NCI-H524 treated with DMSO at 0.1 percent for 48 hours (cell line): ENCODE data around the gene NR2F1-AS1.
A peak's percentile ranks its signal among the peaks of the same experiment; 100 is the strongest.

Experiments used
- DNase-seq: peaks from one replicate; lab custom pipeline; 2025; lab: John Stamatoyannopoulos, UW

The NR2F1-AS1 gene

DNA sequence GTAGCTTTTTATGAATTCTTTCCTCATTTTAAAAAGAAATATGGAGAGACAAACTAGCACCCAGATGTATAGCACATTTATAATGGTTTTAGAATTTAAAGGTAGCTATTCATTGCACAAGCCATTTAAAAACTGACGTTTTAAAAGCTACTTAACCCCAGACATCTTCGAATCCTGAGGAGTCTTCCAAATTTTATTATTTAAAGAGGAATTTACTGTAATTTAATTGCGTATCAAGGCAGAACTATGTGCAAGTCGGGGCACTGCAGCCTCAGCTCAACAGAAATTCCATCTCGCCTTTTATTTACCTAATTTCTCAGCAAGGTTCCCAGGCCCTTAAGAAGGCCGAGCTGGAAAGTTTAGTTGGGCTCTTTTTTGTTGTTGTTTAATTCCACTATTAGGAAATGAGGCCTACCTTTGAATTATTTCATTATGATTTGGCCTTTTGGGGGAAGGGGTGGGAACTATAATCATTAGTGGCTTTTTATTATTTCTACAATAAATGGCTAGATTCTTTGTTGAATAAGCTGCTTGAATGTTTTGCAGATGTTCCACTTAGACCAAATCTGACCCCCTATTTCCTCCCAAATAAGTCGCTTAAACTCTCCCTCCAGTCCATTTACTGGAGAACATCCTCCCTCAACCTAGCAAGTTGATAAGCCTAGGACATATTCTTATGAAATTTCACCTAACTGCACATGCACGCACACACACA, 22.2 kb upstream of the NR2F1-AS1 start:
- no peak for DNase-seq

DNA sequence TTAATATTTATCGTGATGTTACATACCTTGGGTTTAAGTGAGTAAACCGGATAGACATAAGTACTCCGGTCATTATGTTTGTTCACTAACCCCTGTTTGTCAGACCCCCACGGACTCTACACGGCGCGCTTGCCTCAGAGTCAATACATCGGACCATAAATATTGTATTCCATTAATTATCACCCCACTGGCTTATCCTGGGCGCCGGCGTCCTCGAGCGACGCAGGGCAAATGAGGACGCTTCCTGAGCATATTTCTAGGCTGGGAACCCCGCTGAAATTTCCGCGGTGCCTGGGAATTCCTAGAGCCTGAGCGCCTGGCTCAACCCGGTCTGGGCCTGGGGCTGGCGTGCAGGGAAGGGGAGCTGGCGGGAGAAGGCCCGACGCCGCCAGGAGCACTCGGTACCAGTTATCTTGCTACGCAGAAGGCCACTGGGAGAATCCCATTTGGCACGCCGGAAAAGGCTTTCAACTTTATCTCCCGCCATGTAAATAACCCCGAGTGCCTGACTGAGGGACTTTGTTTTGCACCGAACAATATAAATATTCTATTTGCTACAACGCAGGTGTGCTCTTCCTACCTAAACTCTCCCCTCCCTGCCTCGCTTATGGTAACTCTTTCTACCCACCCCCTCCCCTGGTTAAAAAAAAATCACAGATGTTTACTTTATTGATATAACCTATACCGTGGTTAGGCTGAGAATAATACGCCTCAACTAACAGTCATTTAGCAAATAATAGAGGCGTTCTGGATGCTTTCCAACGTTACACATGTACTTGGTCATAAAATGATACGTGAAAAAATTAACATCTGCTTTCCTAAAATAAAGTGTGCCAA, 21.4 kb upstream of the NR2F1-AS1 start:
- no peak for DNase-seq

DNA sequence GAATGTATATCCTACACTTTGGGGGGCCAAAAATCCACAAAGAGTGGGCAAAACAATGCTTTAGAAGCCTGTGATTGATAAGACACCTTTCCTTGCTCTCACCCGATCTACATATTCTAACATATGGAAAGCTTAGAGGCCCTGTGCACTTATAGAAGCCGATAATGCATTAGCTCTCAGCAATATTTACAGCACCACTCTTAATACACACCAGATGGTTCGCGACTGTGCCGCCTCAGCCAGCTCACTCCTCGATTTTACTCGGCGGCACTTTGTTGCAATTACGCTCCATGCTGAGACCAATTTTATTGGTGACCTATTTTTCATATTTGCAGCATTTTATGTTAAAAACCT, 20.8 kb upstream of the NR2F1-AS1 start:
- peak; percentile 60 for DNase-seq

DNA sequence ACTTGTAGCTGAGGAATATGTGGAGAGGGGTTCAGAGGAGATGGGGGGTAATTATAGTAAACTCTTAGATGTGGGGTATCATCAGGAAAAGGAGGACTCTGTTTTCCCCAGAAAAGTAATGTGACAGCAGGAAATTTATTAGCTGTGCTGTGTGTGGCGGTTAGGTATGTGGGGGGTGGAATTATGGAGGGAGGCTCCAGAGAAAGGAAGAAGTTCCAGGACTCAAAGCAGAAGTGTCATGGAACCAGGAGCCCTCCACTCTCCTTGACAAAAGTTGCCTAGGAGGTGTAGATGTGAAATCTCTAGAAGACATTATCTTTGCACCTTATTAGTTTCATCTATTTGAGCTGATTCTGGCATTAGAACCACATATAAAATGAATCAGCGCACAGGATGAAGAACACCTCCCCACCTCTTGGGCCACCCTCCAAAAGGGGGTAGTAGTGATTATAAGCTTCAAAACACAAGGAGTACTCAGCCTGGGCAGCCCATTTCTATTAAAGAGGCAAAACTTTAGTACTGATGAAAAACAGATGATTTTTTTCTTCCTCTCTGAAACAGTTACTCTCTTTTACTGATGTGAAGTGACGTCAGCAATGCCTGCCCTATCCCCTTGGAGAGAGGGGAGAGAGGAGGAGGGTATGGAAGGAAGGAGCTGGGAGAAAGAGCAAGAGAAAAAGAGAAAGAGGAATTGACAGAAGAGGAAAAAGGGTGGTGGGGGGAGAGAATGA, 20.2 kb upstream of the NR2F1-AS1 start:
- no peak for DNase-seq

DNA sequence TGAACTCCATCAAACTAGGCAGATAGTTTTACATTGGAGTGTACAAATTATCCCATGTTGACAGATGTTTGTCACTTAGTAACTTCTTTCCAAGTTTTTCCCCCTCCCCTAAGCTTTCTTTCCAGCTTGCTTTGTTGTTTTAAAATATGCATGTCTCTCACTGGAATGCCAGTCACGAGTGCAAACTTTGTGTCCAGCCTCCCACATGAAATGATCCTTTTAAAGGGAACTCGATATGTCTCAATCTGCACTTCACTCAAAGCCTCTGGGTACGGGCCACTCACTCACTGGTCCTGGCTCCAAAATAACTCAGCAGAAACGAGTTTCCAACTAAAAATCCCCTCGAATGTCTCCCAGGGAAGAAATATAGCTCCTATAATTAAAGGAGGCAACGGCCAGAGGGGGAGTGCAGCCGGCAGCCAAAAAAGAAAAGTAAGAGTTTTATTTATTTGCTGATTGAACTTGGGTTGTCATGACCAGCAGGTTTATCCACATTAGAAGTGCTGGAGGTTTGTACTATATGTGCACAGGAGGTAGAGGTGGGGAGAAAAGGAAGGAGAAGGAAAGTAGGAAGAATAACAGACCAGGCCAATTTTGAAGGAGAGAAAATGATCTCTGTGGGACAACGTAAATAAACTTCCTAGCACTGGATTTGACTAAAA, 19.5 kb upstream of the NR2F1-AS1 start:
- DNase-seq: no peak

DNA sequence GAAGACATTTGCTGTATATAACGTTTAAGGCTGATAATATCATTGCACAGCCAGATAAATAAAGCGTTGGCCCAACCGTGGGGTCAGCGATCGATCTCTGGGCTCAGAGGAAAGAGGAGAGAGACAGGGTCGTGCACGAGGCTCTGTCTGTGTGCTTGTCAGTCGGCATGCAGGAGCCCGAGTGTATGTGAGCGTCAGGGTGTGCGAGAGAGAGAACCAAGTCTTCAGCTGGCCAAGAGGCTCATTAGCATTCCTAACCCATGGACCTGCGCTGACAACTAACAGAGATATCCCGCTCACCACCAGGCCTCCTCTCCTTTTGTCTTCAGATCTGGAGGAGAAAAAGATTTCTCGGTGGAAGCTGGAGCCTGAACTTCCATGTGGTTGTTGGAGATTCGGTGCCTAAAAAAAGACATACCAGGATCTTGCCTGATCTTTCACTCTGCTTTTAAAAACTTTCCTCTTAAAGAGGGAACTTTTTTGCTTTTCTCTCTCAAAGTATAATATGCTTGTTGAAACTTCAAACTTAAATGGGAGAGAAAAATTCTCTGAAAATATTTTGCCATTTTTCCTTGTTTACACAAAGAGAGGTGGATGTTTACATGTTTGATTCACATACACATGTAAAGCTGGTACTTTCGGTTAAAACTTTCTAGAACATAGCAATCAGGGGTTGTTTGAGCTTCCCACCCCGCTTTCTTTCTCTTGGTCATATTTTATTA, 18.5 kb upstream of the NR2F1-AS1 start:
- DNase-seq: no peak

DNA sequence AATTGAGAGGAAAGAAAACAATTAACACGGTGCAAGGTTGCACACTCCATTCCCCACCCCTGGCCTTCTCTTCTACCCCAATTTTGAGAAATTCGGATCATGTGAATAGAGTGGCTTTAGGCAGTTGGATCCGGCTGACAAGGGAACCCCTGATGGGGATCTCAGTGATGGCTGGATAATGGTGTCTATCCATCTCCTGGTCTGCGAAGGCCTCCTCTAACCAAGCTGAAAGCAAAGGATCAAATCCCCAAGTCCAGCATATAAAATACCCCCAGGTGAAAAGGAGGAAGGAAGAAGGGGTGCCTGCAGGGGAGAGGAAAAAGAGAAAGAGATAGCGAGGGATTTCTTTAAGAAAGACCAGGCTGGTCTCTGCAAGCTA, 18.0 kb upstream of the NR2F1-AS1 start:
- DNase-seq: no peak

DNA sequence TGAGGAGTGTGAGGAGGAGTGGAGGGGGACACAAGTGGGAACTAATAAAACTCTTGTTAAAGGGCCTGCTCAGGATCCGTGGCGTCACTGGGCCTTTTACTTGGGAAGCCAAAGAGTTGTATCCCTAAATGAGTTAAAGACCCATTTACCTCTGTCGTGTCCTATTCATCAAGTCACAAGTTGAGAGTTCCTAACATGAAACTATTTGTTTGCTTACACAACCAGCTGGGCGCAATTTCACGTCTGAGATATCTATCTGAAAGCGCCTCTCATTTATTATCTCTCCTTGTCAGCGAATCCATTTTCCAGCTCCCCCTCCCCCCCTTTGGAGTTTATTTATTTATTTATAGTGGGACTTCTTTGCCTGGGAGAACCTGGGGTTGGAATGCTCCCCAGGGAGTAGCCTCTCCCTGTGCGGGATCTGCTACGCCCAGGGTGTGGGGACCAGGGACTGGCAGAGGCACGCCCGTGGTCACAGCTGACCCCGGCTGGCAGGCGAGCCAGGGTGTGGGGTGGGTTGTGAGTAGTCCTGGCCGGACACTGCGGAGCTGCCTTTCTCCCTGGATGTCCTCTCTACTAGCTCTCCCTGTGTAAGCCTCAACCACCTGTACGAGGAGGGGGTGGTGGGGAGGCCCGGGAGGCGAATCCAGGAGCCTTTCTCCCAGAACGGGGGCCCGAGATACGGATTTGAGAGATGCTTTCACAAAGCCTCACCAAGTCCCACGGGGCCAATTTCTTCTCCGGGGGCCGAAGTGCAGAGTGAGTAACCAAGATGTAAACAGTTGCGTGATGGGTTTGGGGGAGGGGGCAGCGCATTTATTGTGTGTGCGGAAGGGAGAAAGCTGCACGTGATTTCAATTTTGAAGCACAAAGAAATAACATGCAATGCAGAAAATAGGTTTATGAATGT, 17.3 kb upstream of the NR2F1-AS1 start:
- DNase-seq: no peak

DNA sequence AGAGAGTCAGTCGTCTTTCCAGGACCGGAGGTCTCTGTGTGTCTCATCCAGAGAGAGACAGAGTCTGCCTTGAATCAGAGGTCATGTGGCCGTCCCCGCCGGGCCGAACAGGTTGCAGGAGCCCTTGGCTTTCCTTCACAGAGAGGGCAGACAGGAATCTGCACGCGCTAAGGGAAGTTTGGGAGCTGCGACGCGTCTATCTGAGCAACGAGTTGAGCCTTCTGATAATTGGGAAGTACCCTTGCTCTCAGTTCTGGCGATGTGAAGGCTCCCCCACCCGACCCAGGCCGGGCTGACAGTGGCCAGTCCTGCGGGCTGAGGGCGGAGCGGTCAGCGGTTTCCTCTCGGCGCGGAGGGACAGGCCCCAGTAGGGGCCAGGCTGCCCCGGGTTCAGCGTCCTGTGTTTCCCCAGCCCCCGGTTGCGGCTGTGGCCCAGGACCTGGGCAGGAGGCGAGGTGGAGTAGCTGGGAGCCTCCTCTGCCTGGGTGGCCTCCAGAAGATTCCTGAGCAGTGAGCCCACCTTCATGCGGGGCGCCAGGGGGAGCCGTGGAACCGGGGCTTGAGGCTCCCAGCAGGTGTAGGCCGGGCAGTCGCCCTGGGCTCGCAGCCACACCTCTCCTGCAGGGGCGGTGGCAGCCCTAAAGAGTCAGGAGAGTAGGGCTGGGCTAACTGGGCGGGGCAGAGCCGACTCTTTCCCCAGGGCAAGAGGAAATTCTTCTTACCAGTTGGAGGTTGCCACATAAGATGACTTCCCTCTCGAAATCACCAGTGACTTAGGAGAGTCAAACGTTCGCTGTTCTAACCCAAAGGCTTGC, 15.9 kb upstream of the NR2F1-AS1 start:
- DNase-seq: no peak

DNA sequence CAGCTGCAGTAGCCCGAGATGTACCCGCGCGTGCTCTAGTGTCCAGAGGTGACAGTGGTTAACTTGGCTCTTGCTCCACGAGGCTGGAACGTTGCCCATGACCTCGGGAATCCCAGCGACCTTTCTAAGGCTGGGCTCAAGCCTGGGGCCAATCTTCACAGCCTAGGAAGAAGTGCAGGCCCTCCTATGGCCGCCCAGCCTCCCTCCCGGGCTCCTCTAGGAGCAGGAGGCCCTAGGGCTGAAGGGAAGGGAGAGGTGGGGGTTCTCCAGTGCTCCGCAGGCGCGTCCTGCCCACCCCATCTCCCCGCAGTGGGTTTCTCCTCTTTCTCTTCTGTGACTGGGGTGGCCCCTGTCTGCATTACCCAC, 15.3 kb upstream of the NR2F1-AS1 start:
- DNase-seq: no peak

DNA sequence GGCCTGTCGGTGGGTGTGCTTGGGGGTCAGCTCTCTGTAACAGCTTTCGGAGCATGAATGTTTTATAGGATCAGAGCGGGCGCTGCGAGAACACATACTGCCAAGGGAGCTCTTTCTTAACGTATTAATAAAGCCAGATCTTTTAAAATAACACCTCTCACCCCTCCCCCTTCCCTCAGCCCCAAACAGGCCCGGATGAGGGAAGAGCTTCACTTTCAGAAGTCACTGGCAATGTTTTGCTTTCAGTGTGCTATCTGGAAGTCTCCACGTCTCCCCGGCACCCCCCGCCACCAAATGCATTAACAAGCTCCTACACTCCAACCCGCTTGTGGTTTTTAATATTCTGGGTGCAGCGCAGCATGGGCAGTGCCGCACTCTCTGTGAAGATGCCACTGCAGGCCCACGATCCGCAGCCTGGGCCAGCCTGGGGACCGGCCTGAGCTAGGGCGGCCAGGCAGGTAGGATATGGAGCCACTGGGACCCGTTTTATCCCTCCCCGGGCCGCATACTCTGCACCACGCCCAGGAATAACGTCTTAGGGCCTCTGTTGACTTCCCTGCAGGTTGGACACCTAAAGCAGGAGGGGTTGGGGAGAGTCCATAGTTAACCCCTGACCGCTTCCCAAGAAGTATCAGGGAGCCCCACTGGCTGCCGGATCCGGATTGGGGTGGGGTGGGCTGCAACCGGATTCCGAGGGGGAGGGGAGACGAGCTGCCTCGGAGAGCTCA, 14.6 kb upstream of the NR2F1-AS1 start:
- no peak for DNase-seq

DNA sequence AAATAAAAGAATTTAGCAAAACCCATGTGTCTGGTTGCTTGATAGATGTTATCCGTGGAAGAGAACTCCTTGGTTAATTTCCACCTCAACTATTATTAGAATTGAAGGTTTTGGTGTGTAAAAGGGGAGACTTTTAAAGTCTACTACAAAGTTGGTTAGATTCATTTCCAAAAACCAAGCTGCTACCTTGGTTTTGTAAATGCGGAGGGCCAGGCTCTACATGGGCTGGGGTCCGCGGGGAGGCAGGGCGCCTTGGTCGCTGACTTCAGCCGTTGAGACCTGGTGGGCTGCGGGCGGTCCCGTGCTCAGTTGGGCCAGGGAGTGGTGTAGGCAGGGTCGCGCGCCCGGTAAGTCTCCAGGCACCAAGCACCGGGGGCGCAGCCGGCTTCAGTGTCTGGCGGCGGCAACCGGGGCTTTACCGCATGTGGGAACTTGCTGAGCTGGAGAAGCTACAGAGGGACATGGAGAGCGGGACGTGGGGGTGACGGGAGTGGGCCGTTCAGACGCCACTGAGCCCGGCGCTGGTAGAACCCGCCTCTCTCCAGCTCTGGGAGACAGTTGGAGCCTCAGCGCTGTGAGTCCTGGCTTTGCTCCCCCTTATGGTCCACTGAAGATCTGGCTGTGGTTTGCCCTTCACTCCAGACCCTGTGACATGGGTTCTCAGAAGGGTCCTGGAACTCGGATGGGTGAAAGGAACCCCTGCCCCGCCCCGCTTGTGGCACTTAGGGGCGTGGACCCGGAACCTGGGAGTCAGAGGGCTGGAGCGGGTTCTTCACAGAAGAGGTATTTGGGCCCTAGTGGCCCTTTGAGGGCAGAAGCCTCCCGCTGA, 13.8 kb upstream of the NR2F1-AS1 start:
- DNase-seq: no peak

DNA sequence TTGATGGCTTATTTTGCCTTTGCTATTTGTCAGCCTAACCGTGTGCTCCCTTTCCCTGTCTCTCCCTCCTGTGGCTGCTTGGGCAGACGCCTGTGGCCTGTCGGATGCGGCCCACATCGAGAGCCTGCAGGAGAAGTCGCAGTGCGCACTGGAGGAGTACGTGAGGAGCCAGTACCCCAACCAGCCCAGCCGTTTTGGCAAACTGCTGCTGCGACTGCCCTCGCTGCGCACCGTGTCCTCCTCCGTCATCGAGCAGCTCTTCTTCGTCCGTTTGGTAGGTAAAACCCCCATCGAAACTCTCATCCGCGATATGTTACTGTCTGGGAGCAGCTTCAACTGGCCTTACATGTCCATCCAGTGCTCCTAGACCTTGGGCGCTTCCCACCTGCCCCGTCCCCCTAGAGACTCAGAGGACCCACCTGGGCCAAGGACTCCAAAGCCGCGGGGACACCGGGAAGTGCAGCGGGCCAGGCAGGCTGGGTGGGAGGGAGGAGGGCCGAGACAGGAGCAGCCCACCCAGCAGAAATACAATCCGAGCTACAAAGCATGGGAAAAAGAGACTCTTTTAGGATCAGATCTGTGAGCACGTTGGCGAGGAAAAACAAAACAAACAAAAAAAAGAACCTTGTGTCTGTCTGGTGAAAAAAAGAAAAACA, 12.6 kb upstream of the NR2F1-AS1 start:
- DNase-seq: no peak

DNA sequence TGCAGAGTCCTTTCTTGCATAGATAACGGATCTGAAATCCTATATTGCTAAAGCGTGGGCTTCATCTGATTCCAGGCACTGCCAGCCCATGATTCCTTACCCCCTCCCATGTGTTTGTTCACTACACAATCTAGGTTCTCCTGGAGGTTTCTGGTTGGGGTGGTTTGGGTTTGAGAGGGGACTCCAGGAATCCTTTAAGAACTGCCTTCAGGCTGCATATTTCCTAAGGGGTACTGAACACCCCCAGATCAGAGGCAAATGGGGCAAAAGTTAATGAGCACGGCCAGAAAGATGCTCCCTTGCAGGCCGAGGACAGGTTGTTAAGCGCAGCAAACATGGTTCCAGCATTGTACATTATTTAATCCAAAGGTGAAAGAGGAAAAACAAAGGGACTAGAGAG, 11.9 kb upstream of the NR2F1-AS1 start:
- DNase-seq: no peak

DNA sequence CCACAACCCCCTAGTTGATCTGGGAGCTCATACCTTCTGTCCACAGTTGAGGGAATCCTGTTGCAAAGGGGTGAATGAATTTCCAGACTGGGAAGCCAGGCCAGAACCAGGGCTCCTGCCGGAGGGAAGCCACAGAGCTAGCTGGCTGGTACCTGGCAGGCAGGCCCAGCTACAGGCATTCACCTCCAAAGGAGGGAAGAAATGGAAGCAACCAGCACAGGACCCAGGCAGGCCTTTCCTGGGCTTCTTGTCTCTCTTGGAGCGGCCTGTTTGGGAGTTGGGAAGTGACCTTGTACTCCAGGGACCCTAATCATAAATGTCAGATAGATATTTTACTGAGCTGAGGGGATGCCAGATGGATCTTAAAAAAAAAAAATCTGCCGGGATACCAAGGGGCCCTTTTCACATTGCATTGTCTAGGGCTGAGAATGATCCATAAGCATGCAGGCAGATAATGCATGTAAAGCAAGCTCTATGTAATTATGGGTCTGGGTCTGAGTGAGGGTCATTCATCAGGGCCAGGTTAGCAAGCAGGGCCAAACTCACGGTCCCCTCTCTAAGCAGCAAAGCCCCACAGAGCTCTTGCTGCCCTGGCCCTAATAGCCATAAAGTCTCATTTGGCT, 10.4 kb upstream of the NR2F1-AS1 start:
- no peak for DNase-seq

DNA sequence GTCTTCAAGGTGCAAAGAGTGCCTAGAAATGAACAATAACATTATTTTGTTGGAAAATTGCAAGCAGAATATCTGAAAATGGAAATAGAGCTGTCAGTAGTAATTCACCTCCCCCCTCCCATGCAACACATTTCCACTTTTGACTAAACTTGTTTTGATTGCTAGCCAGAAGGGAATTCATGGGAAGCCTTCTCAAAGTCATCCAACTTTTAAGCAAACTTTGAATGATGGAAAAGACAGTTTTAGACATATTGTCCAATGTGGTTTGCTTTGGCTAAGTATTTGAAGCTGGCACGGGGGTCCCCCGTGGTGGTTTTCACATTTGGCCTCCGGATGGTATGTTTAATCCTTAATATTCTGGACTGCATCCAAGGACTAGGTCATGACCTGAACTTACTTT, 9.5 kb upstream of the NR2F1-AS1 start:
- DNase-seq: no peak

DNA sequence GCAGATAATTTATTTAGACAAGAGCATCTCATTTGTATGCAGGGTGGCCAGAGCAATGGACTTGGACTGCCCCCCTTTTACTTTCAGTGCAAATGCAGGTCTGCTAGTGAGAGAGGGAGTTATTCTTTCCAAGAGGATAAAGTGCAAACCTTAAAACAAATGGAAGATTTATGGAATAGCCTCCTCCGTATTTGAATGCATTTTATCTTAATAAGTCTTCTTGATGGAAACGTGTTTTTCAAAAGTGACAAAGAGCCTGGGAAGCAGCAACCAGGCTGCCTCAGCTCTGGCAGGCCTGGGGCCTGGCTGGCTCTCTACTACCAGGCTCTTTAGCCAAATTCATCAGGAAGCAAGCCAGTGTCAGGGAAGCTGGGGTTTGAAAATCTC, 8.8 kb upstream of the NR2F1-AS1 start:
- no peak for DNase-seq
